HG03520 (cell line): ENCODE results near the gene SELENOS.

Source experiments
- ATAC-seq: cut with Tn5 transposase; IDR thresholded peaks from one replicate; pipeline ENCODE4 v1.9.1; 2021; ENCODE audit warnings: mild to moderate bottlenecking, moderate library complexity; ENCODE audit not compliant: unreplicated experiment

Gene SELENOS

DNA sequence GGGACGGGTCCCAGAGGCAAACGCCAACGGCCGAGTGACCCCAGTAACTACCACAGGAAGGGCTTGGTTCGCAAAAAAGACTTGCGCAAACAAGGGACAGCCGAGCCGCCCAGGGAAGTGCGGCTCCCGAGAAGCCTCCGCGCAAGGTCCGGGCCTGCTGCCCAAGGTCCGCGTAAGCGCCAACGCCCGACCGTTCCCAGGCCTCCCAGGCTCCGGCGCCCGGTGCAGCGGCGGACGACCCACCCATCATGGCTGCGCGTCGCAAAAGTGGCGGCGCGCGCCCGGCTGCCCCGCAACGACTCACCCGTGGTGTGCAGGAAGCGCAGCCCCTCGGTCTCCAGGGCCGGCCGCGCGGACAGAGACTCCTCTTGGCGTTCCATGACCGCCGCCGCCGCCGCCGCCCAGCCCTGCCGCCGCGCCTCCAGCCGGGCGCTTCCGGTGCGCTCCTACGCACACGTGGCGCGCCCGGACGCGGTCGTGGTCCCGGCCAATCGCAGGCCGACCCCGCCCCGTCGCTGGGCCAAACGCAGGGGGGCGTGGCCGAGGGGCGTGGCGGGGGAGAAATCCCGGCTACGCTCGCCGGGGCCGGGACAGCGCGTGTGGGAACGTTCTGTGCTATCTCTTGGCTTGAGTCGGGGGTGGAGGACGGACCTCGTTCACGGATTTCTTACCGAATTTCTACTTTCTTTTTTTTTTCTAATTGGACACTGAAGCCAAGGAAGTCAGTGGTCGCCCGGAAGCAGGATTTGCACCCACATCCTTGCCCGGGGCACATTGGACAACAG lies at the start of gene SELENOS:
Gene SELENOS (minus strand): TSS at position 448 of the 785 bp plus-strand sequence. CDS start 68 bp downstream, at position 380.
- peak; percentile 86 for ATAC-seq

GRCh38 chr15:101326462-101327146 lies 49.3 kb upstream of the SELENOS start:
- ATAC-seq: no peak

DNA sequence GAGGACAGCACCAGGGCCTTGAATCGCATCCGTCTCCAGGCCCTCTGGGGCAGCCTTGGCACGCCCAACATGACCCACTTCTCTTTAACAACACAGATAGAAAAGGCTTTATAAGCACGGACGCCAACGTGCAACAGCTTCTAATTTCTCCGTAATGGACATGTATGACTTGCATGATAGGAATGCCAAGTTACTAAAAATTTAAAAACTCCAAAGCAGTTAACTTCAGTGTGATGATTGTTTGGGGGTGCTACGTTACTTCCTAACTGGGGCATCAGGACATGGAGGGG lies 48.7 kb upstream of the SELENOS start:
- no peak for ATAC-seq

- ATAC-seq: no peak
These were observed 48.2 kb upstream of the SELENOS start for GRCh38 chr15:101325263-101326025.

- ATAC-seq: no peak
These were observed 47.4 kb upstream of the SELENOS start for GRCh38 chr15:101324524-101325177.

DNA sequence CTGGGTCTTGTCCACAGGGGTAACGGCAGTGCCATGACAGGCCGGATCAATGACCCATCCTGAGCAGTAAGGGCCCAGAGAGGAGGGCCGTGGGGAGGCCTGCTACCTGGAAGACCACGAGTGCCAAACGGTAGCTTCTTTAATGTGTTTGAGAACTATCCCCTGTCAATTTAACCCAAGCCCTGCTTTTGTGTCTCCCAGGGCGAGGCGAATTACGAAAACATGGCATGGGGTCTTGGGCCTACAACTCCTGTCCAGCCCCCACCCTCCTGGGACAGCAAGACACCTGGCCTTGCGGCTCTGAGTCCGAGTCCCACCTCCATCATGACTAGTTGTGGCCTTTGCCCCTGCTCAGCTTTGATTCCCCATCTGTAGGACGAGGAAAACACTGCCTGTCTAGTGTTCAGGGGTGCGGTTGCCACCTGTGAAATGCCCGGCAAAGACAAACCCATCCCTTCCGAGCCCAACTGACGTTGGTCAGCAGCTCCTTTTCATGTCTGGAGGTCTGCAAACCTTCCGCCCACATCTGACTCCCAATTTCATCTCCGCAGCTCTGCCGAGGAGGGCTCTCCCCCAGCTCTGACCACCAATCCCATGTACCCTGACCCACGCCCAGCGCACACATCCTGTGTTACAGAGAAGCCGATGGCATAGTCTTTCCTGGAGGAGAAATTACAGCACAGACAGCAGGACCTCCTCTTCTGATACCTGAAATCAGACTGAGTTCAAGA lies 46.7 kb upstream of the SELENOS start:
- ATAC-seq: no peak

- no peak for ATAC-seq
These were observed 45.7 kb upstream of the SELENOS start for GRCh38 chr15:101322854-101323477.

GRCh38 chr15:101322016-101322695 lies 44.9 kb upstream of the SELENOS start:
- no peak for ATAC-seq

GRCh38 chr15:101320501-101321052 lies 43.3 kb upstream of the SELENOS start:
- peak; percentile 72 for ATAC-seq

DNA sequence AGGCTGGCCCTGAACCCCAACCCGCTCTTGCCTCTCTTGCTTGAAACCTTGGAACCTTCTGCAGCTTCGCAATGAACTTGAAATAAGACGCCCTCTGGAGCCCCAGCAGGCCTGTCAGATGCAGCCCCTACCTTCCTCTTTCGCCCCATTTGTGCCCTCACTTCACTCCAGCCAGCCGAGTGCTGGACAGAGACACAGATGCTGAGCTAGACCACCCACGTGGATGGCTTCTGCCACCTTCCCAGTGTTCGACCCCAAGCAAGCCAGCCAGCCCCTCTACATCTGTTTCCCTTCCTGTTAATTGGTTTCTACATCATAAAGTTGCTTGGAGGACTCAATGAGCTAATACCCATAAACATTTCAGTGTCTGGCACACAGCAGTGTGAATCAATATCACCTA lies 41.6 kb upstream of the SELENOS start:
- no peak for ATAC-seq

- no peak for ATAC-seq
These were observed 41.0 kb upstream of the SELENOS start for GRCh38 chr15:101318147-101318819.

- no peak for ATAC-seq
These were observed 40.1 kb upstream of the SELENOS start for GRCh38 chr15:101317336-101317872.

DNA sequence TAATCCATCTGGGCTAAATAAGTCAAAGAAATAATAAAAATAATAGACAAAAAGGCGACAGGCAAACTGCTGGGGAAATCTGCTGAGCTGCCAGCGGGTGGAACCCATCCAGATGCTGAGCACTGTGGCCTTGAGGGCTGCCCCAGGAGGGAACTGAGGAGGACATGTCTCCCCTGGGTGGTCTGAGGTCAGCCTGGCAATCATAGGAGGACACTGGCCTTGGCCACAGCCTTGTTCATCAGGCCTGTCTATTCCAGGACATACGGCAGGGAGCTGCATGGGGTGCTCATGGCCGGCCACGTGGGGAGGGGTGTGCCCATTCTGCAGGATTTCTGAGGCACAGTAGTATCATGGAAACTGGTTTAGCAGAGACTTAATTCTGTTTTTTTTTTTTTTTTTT lies 39.2 kb upstream of the SELENOS start:
- no peak for ATAC-seq

DNA sequence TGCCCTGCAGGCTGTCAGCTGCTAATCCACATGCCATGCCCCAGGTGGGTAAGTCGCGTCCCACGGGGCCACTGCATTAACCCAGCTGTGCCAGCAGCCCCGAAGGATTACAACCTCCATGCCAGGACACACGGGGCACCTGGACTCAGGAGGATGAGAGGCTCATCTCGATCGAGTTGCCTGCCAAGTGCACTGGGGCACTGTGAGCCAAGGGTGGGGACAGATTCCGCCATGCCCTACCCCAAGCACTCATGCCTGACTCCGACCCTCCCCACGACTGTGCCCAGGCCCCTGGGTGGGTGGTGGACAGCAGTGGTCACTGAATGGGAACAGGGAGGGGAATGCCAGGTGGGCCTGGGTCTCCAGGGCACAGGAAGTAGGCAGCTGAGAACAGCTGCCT lies 38.5 kb upstream of the SELENOS start:
- ATAC-seq: no peak

GRCh38 chr15:101314336-101315125 lies 37.2 kb upstream of the SELENOS start:
- no peak for ATAC-seq

GRCh38 chr15:101313041-101313761 lies 35.9 kb upstream of the SELENOS start:
- no peak for ATAC-seq

DNA sequence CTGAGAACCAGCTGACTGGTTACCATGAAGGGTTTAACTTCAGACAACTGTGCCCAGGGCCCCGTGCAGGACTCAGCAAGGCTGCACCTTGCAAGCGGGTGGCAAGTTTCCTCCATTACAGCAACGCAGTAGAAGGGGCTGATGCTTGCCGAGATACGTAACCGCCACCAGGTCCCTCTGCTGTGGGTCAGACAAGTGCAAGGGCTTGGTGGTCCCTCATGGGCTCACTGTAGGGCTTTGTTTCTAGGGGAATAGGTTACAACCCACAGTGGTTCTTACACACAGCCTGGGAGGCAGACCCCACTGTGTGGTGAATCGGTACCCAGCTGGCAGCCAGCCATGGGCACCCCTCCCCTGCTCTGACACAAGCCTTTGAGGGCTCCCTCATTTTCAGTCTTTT lies 33.2 kb upstream of the SELENOS start:
- ATAC-seq: no peak
